Astrocyte (in vitro differentiated cells and primary cell): Measurements from ENCODE around the gene ZNF486. TPM values are rescaled to one million over a fixed set of nuclear protein-coding genes. Genes with fewer than 3 reads are reported as not detected.

Experiments
- DNase-seq: peaks from one replicate; pipeline ENCODE4 v3.0.0-alpha.2; 2010; ENCODE audit warnings: low read depth
- FAIRE-seq: peaks from 2 replicates; lab custom pipeline; 2011; peaks lifted over from hg19 to GRCh38; lab: Jason Lieb, UNC
- H2AFZ ChIP-seq: 2 replicates; pipeline ENCODE4 v1.6.0; 2012; ENCODE audit warnings: low read depth, low read length, inconsistent platforms
- H3K27ac ChIP-seq: 2 replicates; pipeline ENCODE4 v1.5.1; 2011; ENCODE audit warnings: low read depth, low read length, inconsistent platforms
- H3K27me3 ChIP-seq: 2 replicates; pipeline ENCODE4 v1.6.0; 2011; ENCODE audit warnings: low read length, inconsistent platforms; ENCODE audit not compliant: insufficient read depth
- H3K36me3 ChIP-seq: 2 replicates; pipeline ENCODE4 v1.5.1; 2011; ENCODE audit warnings: low read length, inconsistent platforms; ENCODE audit not compliant: insufficient read depth
- H3K4me1 ChIP-seq: 2 replicates; pipeline ENCODE4 v1.5.1; 2011; ENCODE audit warnings: low read length, inconsistent platforms; ENCODE audit not compliant: insufficient read depth
- H3K4me2 ChIP-seq: 2 replicates; pipeline ENCODE4 v1.6.0; 2012; ENCODE audit warnings: low read length, inconsistent platforms
- H3K4me3 ChIP-seq: 2 replicates; pipeline ENCODE4 v1.5.1; 2011; ENCODE audit warnings: low read depth, mild to moderate bottlenecking, low read length, inconsistent platforms; ENCODE audit not compliant: insufficient read depth
- H3K79me2 ChIP-seq: 2 replicates; pipeline ENCODE4 v1.6.0; 2012; ENCODE audit warnings: mild to moderate bottlenecking, low read length, inconsistent platforms; ENCODE audit not compliant: insufficient read depth
- H3K9ac ChIP-seq: 2 replicates; pipeline ENCODE4 v1.6.0; 2012; ENCODE audit warnings: mild to moderate bottlenecking, low read length, inconsistent platforms
- H3K9me3 ChIP-seq: 2 replicates; pipeline ENCODE4 v1.5.1; 2012; ENCODE audit warnings: low read depth, mild to moderate bottlenecking, low read length, inconsistent platforms; ENCODE audit not compliant: insufficient read depth
- H4K20me1 ChIP-seq: 2 replicates; pipeline ENCODE4 v1.6.0; 2012; ENCODE audit warnings: low read length, inconsistent platforms; ENCODE audit not compliant: insufficient read depth
- H3K27ac Mint-ChIP-seq: one replicate; pipeline ENCODE4 v1.8.0; 2021; ENCODE audit warnings: mild to moderate bottlenecking, mixed read lengths; ENCODE audit not compliant: unreplicated experiment
- H3K27me3 Mint-ChIP-seq: one replicate; pipeline ENCODE4 v1.8.0; 2021; ENCODE audit warnings: low read depth, mixed read lengths; ENCODE audit not compliant: unreplicated experiment
- H3K36me3 Mint-ChIP-seq: one replicate; pipeline ENCODE4 v1.8.0; 2021; ENCODE audit warnings: low read depth, mixed read lengths; ENCODE audit not compliant: unreplicated experiment
- H3K4me1 Mint-ChIP-seq: one replicate; pipeline ENCODE4 v1.8.0; 2021; ENCODE audit warnings: low read depth, mixed read lengths; ENCODE audit not compliant: unreplicated experiment
- H3K4me3 Mint-ChIP-seq: one replicate; pipeline ENCODE4 v1.8.0; 2021; ENCODE audit warnings: mild to moderate bottlenecking, moderate library complexity, mixed read lengths; ENCODE audit not compliant: unreplicated experiment
- H3K9me3 Mint-ChIP-seq: one replicate; pipeline ENCODE4 v1.8.0; 2021; ENCODE audit warnings: mild to moderate bottlenecking, mixed read lengths; ENCODE audit not compliant: unreplicated experiment
- CTCF ChIP-seq: IDR thresholded peaks from 2 replicates; pipeline ENCODE4 v1.5.1; 2011; ENCODE audit warnings: low read depth, mild to moderate bottlenecking, inconsistent platforms, low read length, moderate library complexity; ENCODE audit not compliant: insufficient read depth
- EZH2 ChIP-seq: IDR thresholded peaks from 2 replicates; pipeline ENCODE4 v1.6.1; 2012; ENCODE audit warnings: mild to moderate bottlenecking, low read length, inconsistent platforms; ENCODE audit not compliant: insufficient read depth
- total RNA-seq: library from RNA; stranded (reverse); gene quantifications from 2 replicates; pipeline ENCODE4 v1.2.1, GENCODE V29; 2021

Gene ZNF486
- total RNA-seq, 1 donor from 2014 or later, result 7.0 TPM

GRCh38 chr19:20153281-20153680 is 13.7 kb upstream of the ZNF486 start:
- no peaks in the 10 kb centered on the region for H3K36me3 Mint-ChIP-seq
- Histone ChIP-seq H2AFZ (no peak overlapping the region), H4K20me1 (no peaks in the 10 kb centered on the region), H3K27ac (no peak overlapping the region), H3K36me3 (no peaks in the 10 kb centered on the region), H3K4me3 (no peak overlapping the region), H3K4me2 (no peak overlapping the region), H3K27me3 (no peaks in the 10 kb centered on the region), H3K9me3 (no peaks in the 10 kb centered on the region), H3K79me2 (no peaks in the 10 kb centered on the region), H3K4me1 (no peaks in the 10 kb centered on the region), H3K9ac (no peak overlapping the region)
- no peak for TF ChIP-seq EZH2
- no peak for TF ChIP-seq CTCF
- H3K4me1 Mint-ChIP-seq, result no peaks in the 10 kb centered on the region
- FAIRE-seq (no peak), DNase-seq (no peak)
- H3K4me3 Mint-ChIP-seq, result no peak overlapping the region
- no peak overlapping the region for H3K27ac Mint-ChIP-seq
- H3K27me3 Mint-ChIP-seq, result no peaks in the 10 kb centered on the region
- H3K9me3 Mint-ChIP-seq, result peaks cover 15% of the 10 kb centered on the region

- no peak overlapping the region for H3K27ac Mint-ChIP-seq
- no peaks in the 10 kb centered on the region for H3K4me1 Mint-ChIP-seq
- Histone ChIP-seq H4K20me1 (no peaks in the 10 kb centered on the region), H3K4me2 (no peak overlapping the region), H3K4me3 (no peak overlapping the region), H3K4me1 (no peaks in the 10 kb centered on the region), H3K36me3 (no peaks in the 10 kb centered on the region), H3K9ac (no peak overlapping the region), H3K27me3 (no peaks in the 10 kb centered on the region), H3K79me2 (no peaks in the 10 kb centered on the region), H2AFZ (no peak overlapping the region), H3K9me3 (no peaks in the 10 kb centered on the region), H3K27ac (no peak overlapping the region)
- DNase-seq (no peak), FAIRE-seq (no peak)
- TF ChIP-seq EZH2 (no peak), CTCF (no peak)
- H3K36me3 Mint-ChIP-seq, result no peaks in the 10 kb centered on the region
- H3K4me3 Mint-ChIP-seq, result no peak overlapping the region
- no peaks in the 10 kb centered on the region for H3K27me3 Mint-ChIP-seq
- H3K9me3 Mint-ChIP-seq, result peaks cover 15% of the 10 kb centered on the region
Observed at GRCh38 chr19:20154636-20155035, 12.4 kb upstream of the ZNF486 start.

GRCh38 chr19:20162821-20163220 is 4.2 kb upstream of the ZNF486 start:
- Histone ChIP-seq H3K9me3 (no peaks in the 10 kb centered on the region), H3K27ac (no peak overlapping the region), H3K4me1 (no peaks in the 10 kb centered on the region), H3K27me3 (no peaks in the 10 kb centered on the region), H2AFZ (no peak overlapping the region), H3K79me2 (peaks cover 3% of the 10 kb centered on the region), H3K4me2 (no peak overlapping the region), H3K9ac (no peak overlapping the region), H4K20me1 (no peaks in the 10 kb centered on the region), H3K36me3 (no peaks in the 10 kb centered on the region), H3K4me3 (no peak overlapping the region)
- no peaks in the 10 kb centered on the region for H3K27me3 Mint-ChIP-seq
- peaks cover 8% of the 10 kb centered on the region for H3K9me3 Mint-ChIP-seq
- no peak for FAIRE-seq
- H3K4me1 Mint-ChIP-seq, result no peaks in the 10 kb centered on the region
- H3K4me3 Mint-ChIP-seq, result no peak overlapping the region
- TF ChIP-seq EZH2, result no peak
- no peak for TF ChIP-seq CTCF
- no peaks in the 10 kb centered on the region for H3K36me3 Mint-ChIP-seq
- no peak for DNase-seq
- no peak overlapping the region for H3K27ac Mint-ChIP-seq
